GM23338 (cell line): ENCODE measurements around the gene PSPC1. TPM values are rescaled to one million over a fixed set of nuclear protein-coding genes. Genes with fewer than 3 reads are reported as not detected.

Experiments
- ATAC-seq: fragments of 200-7000 bp; cut with Tn5 transposase; 3 replicates; pipeline ENCODE4 v1.9.1; 2020
- DNase-seq: peaks from one replicate; pipeline ENCODE4 v3.0.0-alpha.2; 2015; ENCODE audit warnings: low spot score
- H2AFZ ChIP-seq: fragments of 200-600 bp; sonication (generic); 2 replicates; pipeline ENCODE4 v1.8.0; 2016; ENCODE audit warnings: antibody characterized with exemption, mild to moderate bottlenecking, moderate library complexity
- H3F3A ChIP-seq: fragments of 200-600 bp; sonication (generic); replicated peaks from 2 replicates; pipeline ENCODE4 v1.8.0; 2017; ENCODE audit warnings: antibody characterized with exemption, mixed run types, low read depth
- H3K27ac ChIP-seq: fragments of 200-600 bp; sonication (generic); 2 replicates; pipeline ENCODE4 v1.6.1; 2016; ENCODE audit warnings: low read depth
- H3K27me3 ChIP-seq: fragments of 200-600 bp; sonication (generic); 2 replicates; pipeline ENCODE4 v1.8.0; 2016; ENCODE audit warnings: mild to moderate bottlenecking, mixed run types, moderate library complexity; ENCODE audit not compliant: insufficient read depth
- H3K36me3 ChIP-seq: fragments of 200-600 bp; sonication (generic); 2 replicates; pipeline ENCODE4 v1.8.0; 2016; ENCODE audit warnings: mild to moderate bottlenecking; ENCODE audit not compliant: insufficient read depth
- H3K4me1 ChIP-seq: fragments of 200-600 bp; sonication (generic); 2 replicates; pipeline ENCODE4 v1.8.0; 2016; ENCODE audit warnings: mild to moderate bottlenecking, moderate library complexity; ENCODE audit not compliant: insufficient read depth
- H3K4me2 ChIP-seq: fragments of 200-600 bp; sonication (generic); 2 replicates; pipeline ENCODE4 v1.7.1; 2017; ENCODE audit warnings: mixed run types
- H3K4me3 ChIP-seq: fragments of 200-600 bp; sonication (generic); 2 replicates; pipeline ENCODE4 v1.6.1; 2016; ENCODE audit warnings: mixed run types
- H3K79me2 ChIP-seq: fragments of 200-600 bp; sonication (generic); replicated peaks from 2 replicates; pipeline ENCODE4 v1.8.0; 2017; ENCODE audit warnings: mild to moderate bottlenecking; ENCODE audit not compliant: insufficient read depth
- H3K9me2 ChIP-seq: fragments of 200-600 bp; sonication (generic); 2 replicates; pipeline ENCODE4 v1.8.0; 2017; ENCODE audit not compliant: insufficient read depth
- H4K20me1 ChIP-seq: fragments of 200-600 bp; sonication (generic); replicated peaks from 2 replicates; pipeline ENCODE4 v1.8.0; 2017; ENCODE audit warnings: mild to moderate bottlenecking; ENCODE audit not compliant: insufficient read depth
- H3K27ac Mint-ChIP-seq: 2 replicates; pipeline ENCODE4 v1.8.0; 2020; ENCODE audit warnings: inconsistent platforms, mild to moderate bottlenecking, moderate library complexity, mixed read lengths
- H3K27me3 Mint-ChIP-seq: 3 replicates; pipeline ENCODE4 v1.8.0; 2022; ENCODE audit warnings: low read depth, mild to moderate bottlenecking, moderate library complexity, mixed read lengths, inconsistent platforms; ENCODE audit not compliant: insufficient read depth, poor library complexity
- H3K36me3 Mint-ChIP-seq: 3 replicates; pipeline ENCODE4 v1.8.0; 2021; ENCODE audit warnings: low read depth, mild to moderate bottlenecking, inconsistent platforms, moderate library complexity, mixed read lengths
- H3K4me1 Mint-ChIP-seq: 3 replicates; pipeline ENCODE4 v1.8.0; 2020; ENCODE audit warnings: mild to moderate bottlenecking, inconsistent platforms, mixed read lengths
- H3K4me3 Mint-ChIP-seq: 3 replicates; pipeline ENCODE4 v1.8.0; 2021; ENCODE audit warnings: moderate library complexity, mild to moderate bottlenecking, inconsistent platforms, mixed read lengths
- H3K9me3 Mint-ChIP-seq: 3 replicates; pipeline ENCODE4 v1.8.0; 2020; ENCODE audit warnings: moderate library complexity, mild to moderate bottlenecking, inconsistent platforms, mixed read lengths
- CREB1 ChIP-seq: fragments of 250-450 bp; sonication (Bioruptor Pico); IDR thresholded peaks from 2 replicates; pipeline ENCODE4 v1.5.0; 2020; ENCODE audit warnings: low read depth, mild to moderate bottlenecking, moderate library complexity
- EZH2 ChIP-seq: fragments of 200-600 bp; sonication (generic); IDR thresholded peaks from one replicate; pipeline ENCODE4 v1.8.0; 2017; ENCODE audit warnings: antibody characterized with exemption, mild to moderate bottlenecking, low read depth; ENCODE audit not compliant: unreplicated experiment
- EZH2phosphoT487 ChIP-seq: fragments of 200-600 bp; sonication (generic); IDR thresholded peaks from one replicate; pipeline ENCODE4 v1.8.1; 2018; ENCODE audit warnings: antibody characterized with exemption; ENCODE audit not compliant: unreplicated experiment
- JUNB ChIP-seq: IDR thresholded peaks from one replicate; pipeline ENCODE4 v1.6.1; 2016; ENCODE audit warnings: antibody characterized with exemption; ENCODE audit not compliant: unreplicated experiment
- NANOG ChIP-seq: IDR thresholded peaks from 2 replicates; pipeline ENCODE4 v1.6.1; 2016; ENCODE audit warnings: antibody characterized with exemption, borderline replicate concordance
- POLR2AphosphoS5 ChIP-seq: IDR thresholded peaks from 2 replicates; pipeline ENCODE4 v1.6.1; 2016; ENCODE audit warnings: antibody characterized with exemption, low read depth
- ZNF331 ChIP-seq: fragments of 250-450 bp; sonication (Bioruptor Pico); IDR thresholded peaks from 2 replicates; pipeline ENCODE4 v1.5.0; 2020; ENCODE audit warnings: low read depth, mild to moderate bottlenecking, moderate library complexity
- ZNF462 ChIP-seq: fragments of 250-450 bp; sonication (Bioruptor Pico); IDR thresholded peaks from 2 replicates; pipeline ENCODE4 v1.5.0; 2020; ENCODE audit warnings: mild to moderate bottlenecking, moderate library complexity
- polyA plus RNA-seq: library from polyadenylated mRNA; unstranded; fragments of >200 nt; fragmentation: Nextera tagmentation; extraction: Ambion mirVana; gene quantifications from 2 replicates; pipeline ENCODE4 v1.2.1, GENCODE V29; 2016
- total RNA-seq: library from RNA; depleted of rRNA; stranded (reverse); fragments of >200 nt; shearing (Covaris generic); gene quantifications from 2 replicates; pipeline ENCODE4 v1.2.3, GENCODE V29; 2014
- TF ChIP-seq, protein P1 (sequence below), 2 experiments: fragments of 200-600 bp in 1 of 2; sonication (generic) in 1 of 2; conservative IDR thresholded peaks; 2 replicates each; pipeline versions ENCODE4 v1.5.1 to v1.6.1; 2016 to 2017; ENCODE audit warnings: antibody characterized with exemption in 2 of 2, low read depth in 2 of 2, mild to moderate bottlenecking in 2 of 2, moderate library complexity in 1 of 2
- TF ChIP-seq, protein P2 (sequence below): IDR thresholded peaks from 2 replicates; pipeline ENCODE4 v1.6.1; 2016; ENCODE audit warnings: antibody characterized with exemption

The PSPC1 gene
- total and polyA plus RNA-seq, 2 experiments from 2014 or later = 38.2 to 80.2 TPM

DNA sequence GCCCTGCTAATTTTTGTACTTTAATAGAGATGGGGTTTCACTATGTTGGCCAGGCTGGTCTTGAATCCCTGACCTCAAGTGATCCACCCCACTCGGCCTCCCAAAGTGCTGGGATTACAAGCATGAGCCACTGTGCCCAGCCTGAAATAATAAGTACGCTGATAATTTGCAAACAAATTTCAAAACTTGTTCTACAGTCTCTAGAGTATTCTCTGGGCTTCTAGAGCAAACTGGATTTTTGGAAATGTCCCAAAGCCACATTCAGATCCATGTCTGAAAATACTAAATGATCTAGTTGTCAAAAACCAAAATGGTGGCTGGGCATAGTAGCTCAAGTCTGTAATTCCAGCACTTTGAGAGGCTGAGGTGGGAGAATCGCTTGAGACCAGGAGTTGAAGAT lies 39.9 kb upstream of the PSPC1 start (continued):
- TF ChIP-seq ZNF462 (CRISPR knock-in tag) (no peak), EZH2phosphoT487 (no peak), ZNF331 (CRISPR knock-in tag) (no peak)
- TF ChIP-seq, protein P1, sequence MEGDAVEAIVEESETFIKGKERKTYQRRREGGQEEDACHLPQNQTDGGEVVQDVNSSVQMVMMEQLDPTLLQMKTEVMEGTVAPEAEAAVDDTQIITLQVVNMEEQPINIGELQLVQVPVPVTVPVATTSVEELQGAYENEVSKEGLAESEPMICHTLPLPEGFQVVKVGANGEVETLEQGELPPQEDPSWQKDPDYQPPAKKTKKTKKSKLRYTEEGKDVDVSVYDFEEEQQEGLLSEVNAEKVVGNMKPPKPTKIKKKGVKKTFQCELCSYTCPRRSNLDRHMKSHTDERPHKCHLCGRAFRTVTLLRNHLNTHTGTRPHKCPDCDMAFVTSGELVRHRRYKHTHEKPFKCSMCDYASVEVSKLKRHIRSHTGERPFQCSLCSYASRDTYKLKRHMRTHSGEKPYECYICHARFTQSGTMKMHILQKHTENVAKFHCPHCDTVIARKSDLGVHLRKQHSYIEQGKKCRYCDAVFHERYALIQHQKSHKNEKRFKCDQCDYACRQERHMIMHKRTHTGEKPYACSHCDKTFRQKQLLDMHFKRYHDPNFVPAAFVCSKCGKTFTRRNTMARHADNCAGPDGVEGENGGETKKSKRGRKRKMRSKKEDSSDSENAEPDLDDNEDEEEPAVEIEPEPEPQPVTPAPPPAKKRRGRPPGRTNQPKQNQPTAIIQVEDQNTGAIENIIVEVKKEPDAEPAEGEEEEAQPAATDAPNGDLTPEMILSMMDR (conservative IDR thresholded peaks at IDR 0.05; ENCODE audit: low read depth in 2 of 2) = no peak

- no peaks in the 10 kb centered on the region for H3K36me3 ChIP-seq
- H3K4me1 ChIP-seq = no peaks in the 10 kb centered on the region
- H3K4me2 ChIP-seq = no peak overlapping the region
- DNase-seq (peak; percentile 92), ATAC-seq (peak; percentile 99)
- peaks cover 2% of the 10 kb centered on the region for H3K27me3 Mint-ChIP-seq
- H3K36me3 Mint-ChIP-seq = peaks cover 18% of the 10 kb centered on the region
- no peak overlapping the region for H2AFZ ChIP-seq
- no peak overlapping the region for H3K27ac Mint-ChIP-seq
- no peaks in the 10 kb centered on the region for H3K9me2 ChIP-seq
- no peak overlapping the region for H3K27ac ChIP-seq
- H3K4me1 Mint-ChIP-seq = peaks cover 9% of the 10 kb centered on the region; the same call in 2 of the 3 replicates
- H4K20me1 ChIP-seq = peaks cover 6% of the 10 kb centered on the region; the same call in 1 of the 2 replicates
- no peak overlapping the region for H3K4me3 Mint-ChIP-seq
- H3K9me3 Mint-ChIP-seq = peaks cover 9% of the 10 kb centered on the region; the same call in 2 of the 3 replicates
- H3K79me2 ChIP-seq = no peaks in the 10 kb centered on the region
- H3K4me3 ChIP-seq = no peak overlapping the region
- 0 out of 2 replicates have a peak, but pooled peaks cover 5% of the 10 kb centered on the region for H3F3A ChIP-seq
- no peaks in the 10 kb centered on the region for H3K27me3 ChIP-seq
- TF ChIP-seq CREB1 (peak; percentile 46; the same call in 1 of the 2 replicates), ZNF331 (CRISPR knock-in tag) (no peak), JUNB (no peak), EZH2 (no peak), NANOG (no peak), POLR2AphosphoS5 (no peak)
- TF ChIP-seq, protein P1 (conservative IDR thresholded peaks at IDR 0.05; ENCODE audit: low read depth in 2 of 2) = peak; percentile 90 to 92
- TF ChIP-seq, protein P2, sequence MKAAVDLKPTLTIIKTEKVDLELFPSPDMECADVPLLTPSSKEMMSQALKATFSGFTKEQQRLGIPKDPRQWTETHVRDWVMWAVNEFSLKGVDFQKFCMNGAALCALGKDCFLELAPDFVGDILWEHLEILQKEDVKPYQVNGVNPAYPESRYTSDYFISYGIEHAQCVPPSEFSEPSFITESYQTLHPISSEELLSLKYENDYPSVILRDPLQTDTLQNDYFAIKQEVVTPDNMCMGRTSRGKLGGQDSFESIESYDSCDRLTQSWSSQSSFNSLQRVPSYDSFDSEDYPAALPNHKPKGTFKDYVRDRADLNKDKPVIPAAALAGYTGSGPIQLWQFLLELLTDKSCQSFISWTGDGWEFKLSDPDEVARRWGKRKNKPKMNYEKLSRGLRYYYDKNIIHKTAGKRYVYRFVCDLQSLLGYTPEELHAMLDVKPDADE = no peak
These were observed 35.6 kb upstream of the PSPC1 start for GRCh38 chr13:19818223-19818842.
